Esophagus muscularis mucosa (tissue), 4 donors: ENCODE measurements around the gene WAC. TPM values are rescaled to one million over a fixed set of nuclear protein-coding genes. Genes with fewer than 3 reads are reported as not detected.

Experiments
- DNase-seq: peaks from one replicate; pipeline ENCODE4 v3.0.0-alpha.2; 2017; ENCODE audit errors: extremely low spot score
- H3K27ac ChIP-seq, 4 donors: fragments of 200-600 bp; sonication (generic); replicated peaks in 1 of 4; 1 replicate in 3 of 4; 2 replicates in 1 of 4; pipeline ENCODE4 v1.5.1; 2016 to 2019; ENCODE audit warnings: mild to moderate bottlenecking in 1 of 4
- H3K27me3 ChIP-seq, 4 donors: fragments of 200-600 bp; sonication (generic); one replicate each; pipeline versions ENCODE4 v1.5.1 to v1.6.0; 2016 to 2019
- H3K36me3 ChIP-seq, 4 donors: fragments of 200-600 bp; sonication (generic); one replicate each; pipeline ENCODE4 v1.5.1; 2016 to 2019
- H3K4me1 ChIP-seq, 4 donors: fragments of 200-600 bp; sonication (generic); one replicate each; pipeline ENCODE4 v1.5.1; 2016 to 2019
- H3K4me3 ChIP-seq, 4 donors: fragments of 200-600 bp; sonication (generic); 1 replicate in 2 of 4; 2 replicates in 2 of 4; pipeline ENCODE4 v1.5.1; 2016 to 2019; ENCODE audit warnings: mild to moderate bottlenecking in 4 of 4, moderate library complexity in 1 of 4
- H3K9me3 ChIP-seq, 4 donors: fragments of 200-600 bp; sonication (generic); 1 replicate in 3 of 4; 2 replicates in 1 of 4; pipeline ENCODE4 v1.5.1; 2016 to 2019
- EP300 ChIP-seq: sonication (generic); formaldehyde crosslinking; IDR thresholded peaks from one replicate; pipeline ENCODE4 v1.6.1; 2017; ENCODE audit warnings: antibody characterized with exemption
- POLR2A ChIP-seq: fragments of 450-650 bp; IDR thresholded peaks from one replicate; pipeline ENCODE4 v1.6.1; 2017; ENCODE audit warnings: antibody characterized with exemption, moderate library complexity, mild to moderate bottlenecking, low read depth
- POLR2AphosphoS5 ChIP-seq, 2 donors: sonication (generic); formaldehyde crosslinking; IDR thresholded peaks; one replicate each; pipeline ENCODE4 v1.6.1; 2017; ENCODE audit warnings: antibody characterized with exemption in 2 of 2
- WGBS: methylation state at CpG from one replicate; pipeline ENCODE4 v1.1.5; 2018; 5-methylcytosine and 5-hydroxymethylcytosine counted together
- intact Hi-C: fragments of 100-400 bp; cut with DNase I; formaldehyde crosslinking; loops from one replicate; pipeline ENCODE4 v1.15.1; 2023
- total RNA-seq, 4 donors: library from RNA; depleted of rRNA; stranded (reverse); fragments of >200 nt; gene quantifications; one replicate each; pipeline versions ENCODE4 v1.1.0 to v1.2.1, GENCODE V29; 2016
- TF ChIP-seq, protein P1 (sequence below), 3 experiments: fragments of 200-600 bp in 2 of 3; fragments of 450-650 bp in 1 of 3; sonication (generic) in 2 of 3; IDR thresholded peaks; one replicate each; pipeline ENCODE4 v1.5.1; 2017 to 2019; ENCODE audit warnings: antibody characterized with exemption in 3 of 3, mild to moderate bottlenecking in 2 of 3, moderate library complexity in 1 of 3

Gene WAC
- total RNA-seq, 4 donors from 2014 or later = 115 to 157 (median 135) TPM

DNA sequence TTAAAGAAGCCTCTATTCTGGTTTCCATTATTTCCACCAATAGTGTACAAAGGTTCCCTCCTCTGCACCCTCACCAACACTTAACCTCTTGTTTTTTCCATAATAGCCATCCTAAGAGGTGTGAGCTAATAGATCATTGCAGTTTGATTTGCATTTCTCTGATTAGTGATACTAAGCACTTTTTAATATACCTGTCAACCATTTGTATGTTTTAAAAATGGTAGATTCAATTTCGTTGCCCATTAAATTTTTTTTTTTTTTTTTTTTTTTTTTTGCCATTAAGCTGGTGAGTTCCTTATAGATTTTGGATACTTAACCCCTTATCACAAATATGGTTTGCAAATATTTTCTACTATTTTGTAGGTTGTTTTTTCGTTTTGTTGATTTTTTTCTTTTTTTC is 23.2 kb downstream of the WAC start:
- Histone ChIP-seq H3K36me3 (peaks cover 0 to 19% (median 7%) of the 10 kb centered on the region in 4 donors), H3K27ac (no peak overlapping the region), H3K9me3 (no peaks in the 10 kb centered on the region), H3K4me3 (no peak overlapping the region), H3K27me3 (no peaks in the 10 kb centered on the region), H3K4me1 (peaks cover 55 to 94% (median 89%) of the 10 kb centered on the region in 4 donors)
- 88% methylated on average over 2 of the region's 2 CpGs for WGBS
- intact Hi-C loops = no loop called here
- TF ChIP-seq POLR2A = no peak
- no peak for TF ChIP-seq EP300
- TF ChIP-seq POLR2AphosphoS5 (IDR thresholded peaks at IDR 0.05) = no peak
- no peak for DNase-seq

- intact Hi-C loops = no loop called here
- Histone ChIP-seq H3K9me3 (no peaks in the 10 kb centered on the region), H3K4me1 (peaks cover 46 to 76% (median 71%) of the 10 kb centered on the region in 4 donors), H3K4me3 (no peak overlapping the region), H3K27ac (no peak overlapping the region), H3K27me3 (no peaks in the 10 kb centered on the region), H3K36me3 (peaks cover 0 to 22% (median 14%) of the 10 kb centered on the region in 4 donors)
- WGBS = 84% methylated on average over 3 of the region's 3 CpGs
- DNase-seq = no peak
- TF ChIP-seq EP300 = no peak
- no peak for TF ChIP-seq POLR2AphosphoS5 (IDR thresholded peaks at IDR 0.05)
- no peak for TF ChIP-seq POLR2A
- TF ChIP-seq, protein P1, sequence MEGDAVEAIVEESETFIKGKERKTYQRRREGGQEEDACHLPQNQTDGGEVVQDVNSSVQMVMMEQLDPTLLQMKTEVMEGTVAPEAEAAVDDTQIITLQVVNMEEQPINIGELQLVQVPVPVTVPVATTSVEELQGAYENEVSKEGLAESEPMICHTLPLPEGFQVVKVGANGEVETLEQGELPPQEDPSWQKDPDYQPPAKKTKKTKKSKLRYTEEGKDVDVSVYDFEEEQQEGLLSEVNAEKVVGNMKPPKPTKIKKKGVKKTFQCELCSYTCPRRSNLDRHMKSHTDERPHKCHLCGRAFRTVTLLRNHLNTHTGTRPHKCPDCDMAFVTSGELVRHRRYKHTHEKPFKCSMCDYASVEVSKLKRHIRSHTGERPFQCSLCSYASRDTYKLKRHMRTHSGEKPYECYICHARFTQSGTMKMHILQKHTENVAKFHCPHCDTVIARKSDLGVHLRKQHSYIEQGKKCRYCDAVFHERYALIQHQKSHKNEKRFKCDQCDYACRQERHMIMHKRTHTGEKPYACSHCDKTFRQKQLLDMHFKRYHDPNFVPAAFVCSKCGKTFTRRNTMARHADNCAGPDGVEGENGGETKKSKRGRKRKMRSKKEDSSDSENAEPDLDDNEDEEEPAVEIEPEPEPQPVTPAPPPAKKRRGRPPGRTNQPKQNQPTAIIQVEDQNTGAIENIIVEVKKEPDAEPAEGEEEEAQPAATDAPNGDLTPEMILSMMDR (IDR thresholded peaks at IDR 0.05) = no peak
Measured at GRCh38 chr10:28558186-28558585, 25.3 kb downstream of the WAC start.

DNA sequence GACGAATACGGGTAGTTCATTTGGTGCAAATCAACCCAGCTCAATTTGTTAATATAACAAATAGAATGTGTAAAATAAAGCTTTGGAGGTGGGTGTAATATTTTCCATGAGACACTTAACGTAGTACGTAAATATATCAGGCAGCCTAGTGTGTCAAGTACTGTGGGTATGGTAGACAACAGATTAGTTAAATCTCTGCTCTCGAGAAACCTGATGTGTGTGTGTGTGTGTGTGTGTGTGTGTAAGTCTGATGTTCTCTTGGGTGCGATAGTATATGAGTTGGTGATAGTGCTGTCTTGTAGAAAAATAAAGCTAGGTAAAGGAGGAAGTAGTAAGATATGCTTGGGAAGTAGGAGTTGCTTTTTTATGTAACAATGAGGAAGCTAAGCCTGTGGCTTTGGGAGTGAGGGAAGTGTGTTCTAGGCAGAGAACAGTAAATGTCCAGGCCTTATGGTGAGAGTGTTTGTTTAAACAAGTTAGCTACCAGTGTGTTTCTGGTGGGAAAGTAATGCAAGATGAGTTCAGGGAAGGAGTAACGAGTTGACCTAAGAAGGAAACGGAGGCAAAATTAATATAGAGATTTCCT is 26.1 kb downstream of the WAC start:
- TF ChIP-seq, protein P1 (IDR thresholded peaks at IDR 0.05) = no peak
- TF ChIP-seq POLR2AphosphoS5 (IDR thresholded peaks at IDR 0.05) = no peak
- TF ChIP-seq EP300 = no peak
- TF ChIP-seq POLR2A = no peak
- intact Hi-C loops = no loop called here
- no peak for DNase-seq
- 73% methylated on average over 8 of the region's 8 CpGs for WGBS
- peaks cover 0 to 22% (median 13%) of the 10 kb centered on the region in 4 donors for H3K36me3 ChIP-seq
- H3K4me1 ChIP-seq = peaks cover 42 to 75% (median 68%) of the 10 kb centered on the region in 4 donors
- H3K4me3 ChIP-seq = no peak overlapping the region
- no peak overlapping the region for H3K27ac ChIP-seq
- H3K9me3 ChIP-seq = no peaks in the 10 kb centered on the region
- no peaks in the 10 kb centered on the region for H3K27me3 ChIP-seq

GRCh38 chr10:28559618-28560017 is 26.7 kb downstream of the WAC start:
- DNase-seq = no peak
- WGBS = 76% methylated on average over 4 of the region's 4 CpGs

GRCh38 chr10:28560617-28561016 is 27.7 kb downstream of the WAC start:
- TF ChIP-seq, protein P1 (IDR thresholded peaks at IDR 0.05) = no peak
- TF ChIP-seq POLR2A (no peak), POLR2AphosphoS5 (IDR thresholded peaks at IDR 0.05) (no peak)
- no peak for DNase-seq
- Histone ChIP-seq H3K27ac (no peak overlapping the region), H3K36me3 (peaks cover 0 to 11% (median 8%) of the 10 kb centered on the region in 4 donors), H3K9me3 (no peaks in the 10 kb centered on the region), H3K4me3 (no peak overlapping the region), H3K27me3 (no peaks in the 10 kb centered on the region), H3K4me1 (peaks cover 52 to 75% (median 70%) of the 10 kb centered on the region in 4 donors)
- WGBS = 77% methylated on average over 3 of the region's 3 CpGs
- intact Hi-C loops = no loop called here

More at GRCh38 chr10:28559618-28560017, 26.7 kb downstream of the WAC start:
- Histone ChIP-seq H3K27me3 (no peaks in the 10 kb centered on the region), H3K9me3 (no peaks in the 10 kb centered on the region), H3K27ac (no peak overlapping the region), H3K36me3 (peaks cover 0 to 21% (median 11%) of the 10 kb centered on the region in 4 donors), H3K4me1 (peaks cover 47 to 75% (median 70%) of the 10 kb centered on the region in 4 donors), H3K4me3 (no peak overlapping the region)
- intact Hi-C loops = no loop called here
- TF ChIP-seq POLR2AphosphoS5 (IDR thresholded peaks at IDR 0.05) = no peak
- no peak for TF ChIP-seq POLR2A
- TF ChIP-seq EP300 = no peak
- TF ChIP-seq, protein P1 (IDR thresholded peaks at IDR 0.05) = no peak
